GM18502 (cell line): ENCODE results near the gene BEX3.

ENCODE experiments used
- ATAC-seq: cut with Tn5 transposase; IDR thresholded peaks from one replicate; pipeline ENCODE4 v1.9.1; 2021; ENCODE audit warnings: mild to moderate bottlenecking; ENCODE audit not compliant: unreplicated experiment, poor library complexity

Gene BEX3

GRCh38 chrX:103417933-103418332 lies 41.6 kb downstream of the BEX3 start:
- ATAC-seq: no peak

- no peak for ATAC-seq
Observed at GRCh38 chrX:103418811-103419340, 42.5 kb downstream of the BEX3 start.

- ATAC-seq: no peak
Observed at GRCh38 chrX:103423955-103424638, 47.8 kb downstream of the BEX3 start.
